ENCODE results near the gene CUEDC2.

CUEDC2 gene

DNA sequence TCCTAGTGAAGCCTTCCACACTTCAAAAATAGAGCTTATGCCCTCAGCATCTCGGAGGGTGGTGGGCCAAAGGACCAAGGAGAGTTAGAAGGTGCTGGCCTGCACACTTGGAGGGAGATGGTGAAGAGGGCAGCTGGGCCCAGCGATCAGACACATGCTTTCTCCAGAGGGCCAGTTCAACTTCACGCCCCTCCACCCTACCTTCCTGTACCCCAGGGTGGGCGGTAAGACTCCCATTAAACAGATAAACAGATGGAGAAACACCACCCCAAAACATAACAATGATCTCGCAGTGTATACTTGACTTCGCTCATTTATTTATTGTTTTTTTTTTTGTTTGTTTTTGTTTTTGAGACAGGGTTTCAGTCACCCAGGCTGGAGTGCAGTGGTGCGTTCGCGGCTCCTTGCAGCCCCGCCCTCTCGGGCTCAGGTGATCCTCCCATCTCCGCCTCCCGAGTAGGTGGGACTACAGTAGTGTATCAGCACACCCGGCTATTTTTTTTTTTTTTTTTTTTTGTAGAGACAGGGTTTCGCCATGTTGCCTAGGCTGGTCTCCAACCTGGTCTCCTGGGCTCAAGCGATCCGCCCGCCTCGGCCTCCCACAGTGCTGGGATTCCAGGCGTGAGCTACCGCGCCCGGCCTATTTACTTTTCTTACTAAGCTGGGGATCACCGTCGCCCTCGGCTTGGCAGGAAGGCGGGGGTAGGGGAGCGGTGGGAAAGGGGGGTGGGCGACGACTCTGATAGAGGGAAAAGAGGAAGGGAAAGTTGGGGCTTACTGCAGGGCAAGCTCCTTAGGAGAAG is 17.1 kb upstream of the CUEDC2 start:
- in situ Hi-C loops (cut with MboI; ENCODE audit: low sequenced_read_pairs): no loop called here
- Histone ChIP-seq H3K36me3 (replicated peaks) (peaks cover 19% of the 10 kb centered on the region), H3K4me3 (peak overlapping the region; percentile 70), H3K4me1 (peaks cover 12% of the 10 kb centered on the region), H3K27me3 (ENCODE audit: low read depth) (no peaks in the 10 kb centered on the region), H3K9me3 (no peaks in the 10 kb centered on the region)
- peak; percentile 62 to 90 for DNase-seq (ENCODE audit: low spot score in 2 of 2)

DNA sequence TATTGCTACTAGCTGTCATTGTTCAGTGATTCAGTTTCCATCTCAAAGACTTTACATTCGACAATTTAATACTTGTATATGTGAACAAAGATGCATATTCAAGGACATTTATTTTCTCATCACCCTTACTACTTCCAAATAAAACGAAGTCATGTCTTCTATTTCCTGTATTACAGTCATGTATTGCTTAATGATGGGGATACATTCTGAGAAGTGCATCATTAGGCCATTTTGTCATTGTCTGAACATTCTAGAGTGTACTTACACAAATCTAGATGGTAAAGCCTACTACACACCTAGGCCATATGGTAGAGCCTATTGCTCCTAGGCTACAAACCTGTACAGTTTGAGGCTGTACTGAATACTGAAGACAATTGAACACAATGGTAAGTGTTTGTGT is 12.5 kb upstream of the CUEDC2 start:
- in situ Hi-C loops (cut with MboI; ENCODE audit: low sequenced_read_pairs): no loop called here
- H3K27me3 ChIP-seq (ENCODE audit: low read depth): no peaks in the 10 kb centered on the region
- H3K4me3 ChIP-seq: no peak overlapping the region
- H3K9me3 ChIP-seq: no peaks in the 10 kb centered on the region
- H3K4me1 ChIP-seq: peaks cover 3% of the 10 kb centered on the region
- H3K36me3 ChIP-seq (replicated peaks): no peaks in the 10 kb centered on the region
- DNase-seq (ENCODE audit: low spot score in 2 of 2): no peak

DNA sequence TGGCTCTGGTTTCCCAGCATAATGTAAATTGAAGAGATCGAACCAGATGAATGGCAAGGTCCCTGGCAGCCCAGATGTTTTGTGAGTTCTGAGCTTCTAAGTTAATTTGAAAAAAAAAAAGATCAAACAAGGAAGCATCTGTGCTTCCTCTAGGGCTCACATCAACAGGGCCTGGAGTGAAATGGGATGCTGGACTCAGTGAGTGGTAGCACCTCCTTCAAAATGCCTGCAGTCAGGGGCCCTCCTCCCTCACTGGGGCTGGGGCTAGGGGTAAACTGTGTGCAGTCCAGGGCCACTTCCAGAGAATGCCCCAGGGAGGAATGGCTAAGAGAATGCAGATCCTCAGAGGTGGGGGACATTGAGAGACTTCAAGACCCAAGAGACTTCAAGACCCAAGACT is 6.0 kb upstream of the CUEDC2 start:
- no peaks in the 10 kb centered on the region for H3K9me3 ChIP-seq
- in situ Hi-C loops (cut with MboI; ENCODE audit: low sequenced_read_pairs): no loop called here
- no peak for DNase-seq (ENCODE audit: low spot score in 2 of 2)
- no peaks in the 10 kb centered on the region for H3K36me3 ChIP-seq (replicated peaks)
- H3K27me3 ChIP-seq (ENCODE audit: low read depth): peaks cover 2% of the 10 kb centered on the region; the same call in 1 of the 2 replicates
- H3K4me3 ChIP-seq: no peak overlapping the region
- H3K4me1 ChIP-seq: no peaks in the 10 kb centered on the region

DNA sequence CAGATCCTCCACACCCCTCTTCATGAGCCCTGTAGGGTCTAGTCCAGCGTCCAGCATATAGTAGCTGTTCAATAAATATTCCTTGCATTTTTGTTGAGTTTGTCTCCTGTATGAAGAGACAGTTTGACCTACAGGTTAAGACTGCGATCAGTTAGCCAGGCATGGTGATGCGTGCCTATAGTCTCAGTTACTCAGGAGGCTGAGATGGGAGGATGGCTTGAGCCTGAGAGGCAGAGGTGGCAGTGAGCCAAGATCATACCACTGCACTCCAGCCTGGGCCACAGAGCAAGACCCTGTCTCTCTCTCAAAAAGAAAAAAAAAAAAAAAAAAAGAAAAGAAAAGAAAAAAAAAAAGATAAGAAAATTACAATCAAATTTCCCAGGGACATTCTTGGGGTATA is 5.1 kb upstream of the CUEDC2 start:
- no peak overlapping the region for H3K4me3 ChIP-seq
- no peaks in the 10 kb centered on the region for H3K36me3 ChIP-seq (replicated peaks)
- in situ Hi-C loops (cut with MboI; ENCODE audit: low sequenced_read_pairs): no loop called here
- DNase-seq (ENCODE audit: low spot score in 2 of 2): no peak
- H3K27me3 ChIP-seq (ENCODE audit: low read depth): peaks cover 2% of the 10 kb centered on the region; the same call in 1 of the 2 replicates
- no peaks in the 10 kb centered on the region for H3K4me1 ChIP-seq
- no peaks in the 10 kb centered on the region for H3K9me3 ChIP-seq

DNA sequence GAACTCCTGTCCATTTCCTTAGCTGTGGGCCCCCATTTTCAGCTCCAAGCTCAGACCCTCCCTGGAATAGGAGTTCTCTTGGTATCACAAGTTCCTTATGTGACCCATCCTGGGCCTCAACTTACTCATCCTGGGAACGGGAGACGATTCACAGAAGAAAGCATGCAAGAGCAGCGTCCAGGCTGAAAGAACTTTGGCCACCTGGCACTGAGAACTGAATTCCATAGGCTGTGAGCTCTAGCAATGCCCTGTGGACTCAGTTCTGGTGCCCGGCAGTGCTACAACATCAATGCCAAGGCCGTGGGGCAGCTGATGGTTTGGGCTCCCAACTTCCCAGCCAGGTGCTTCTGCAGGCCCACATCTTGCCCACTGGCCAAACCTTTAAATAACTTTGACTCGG is 3.9 kb upstream of the CUEDC2 start:
- no peaks in the 10 kb centered on the region for H3K4me1 ChIP-seq
- H3K36me3 ChIP-seq (replicated peaks): no peaks in the 10 kb centered on the region; the same call in 1 of the 2 replicates
- no peak for DNase-seq (ENCODE audit: low spot score in 2 of 2)
- H3K9me3 ChIP-seq: no peaks in the 10 kb centered on the region
- H3K27me3 ChIP-seq (ENCODE audit: low read depth): peaks cover 2% of the 10 kb centered on the region; the same call in 1 of the 2 replicates
- in situ Hi-C loops (cut with MboI; ENCODE audit: low sequenced_read_pairs): no loop called here
- no peak overlapping the region for H3K4me3 ChIP-seq

DNA sequence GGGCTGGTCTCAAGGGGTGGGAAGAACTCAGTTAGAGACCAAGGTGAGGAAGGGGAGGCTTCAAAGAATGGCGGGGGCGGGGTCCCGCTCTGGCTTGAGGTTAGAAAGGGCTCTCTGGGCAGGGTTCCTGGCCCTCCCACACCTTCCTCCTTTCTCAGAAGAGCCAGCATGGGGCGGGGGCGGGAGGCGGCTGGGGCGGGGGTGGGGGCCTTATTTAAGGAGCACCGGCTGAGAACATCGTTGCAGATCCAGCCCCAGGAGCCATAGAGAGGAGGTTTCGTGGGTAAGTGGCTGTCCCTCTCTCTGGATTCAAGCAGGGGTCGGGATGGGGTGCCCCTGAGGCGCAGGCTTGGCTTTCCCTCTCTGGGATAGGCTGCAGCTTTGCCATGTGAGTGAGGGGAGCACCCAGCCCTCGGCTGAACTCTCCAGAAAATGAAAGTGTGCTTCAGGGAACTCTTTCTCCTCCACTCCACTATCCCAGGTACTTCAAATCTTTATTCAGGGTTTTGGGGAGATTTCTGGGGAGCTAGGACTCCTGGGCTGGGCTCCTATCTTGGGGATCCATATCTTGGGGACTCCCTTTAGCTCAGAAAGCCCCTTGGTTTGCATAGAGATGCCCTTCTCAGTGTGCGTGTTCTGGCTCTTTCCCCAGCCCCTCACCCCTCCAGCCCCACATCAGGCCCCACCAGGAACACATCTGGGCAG is 3.3 kb upstream of the CUEDC2 start:
- peaks cover 2% of the 10 kb centered on the region; the same call in 1 of the 2 replicates for H3K27me3 ChIP-seq (ENCODE audit: low read depth)
- DNase-seq (ENCODE audit: low spot score in 2 of 2): no peak
- in situ Hi-C loops (cut with MboI; ENCODE audit: low sequenced_read_pairs): no loop called here
- no peaks in the 10 kb centered on the region; the same call in 1 of the 2 replicates for H3K36me3 ChIP-seq (replicated peaks)
- no peaks in the 10 kb centered on the region for H3K9me3 ChIP-seq
- H3K4me3 ChIP-seq: no peak overlapping the region
- H3K4me1 ChIP-seq: no peaks in the 10 kb centered on the region

DNA sequence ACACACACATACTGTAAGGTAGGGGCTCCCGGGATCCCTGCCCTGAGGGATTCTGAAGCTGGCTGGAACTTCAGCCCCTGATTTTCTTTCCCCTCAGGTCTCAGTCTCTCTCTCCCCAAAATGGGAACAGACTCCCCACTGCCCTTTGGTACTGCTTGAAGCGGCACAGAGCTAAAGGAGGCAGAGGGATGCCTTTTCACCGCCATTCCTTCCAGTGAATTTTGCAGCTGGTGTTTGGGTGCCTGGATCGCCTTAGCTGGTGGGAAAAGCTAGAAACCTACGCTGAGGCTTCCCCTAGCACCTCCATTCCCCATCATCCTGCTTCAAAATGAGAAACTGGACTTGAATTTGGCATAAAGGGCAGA is 2.7 kb upstream of the CUEDC2 start:
- DNase-seq (ENCODE audit: low spot score in 2 of 2): no peak
- peaks cover 2% of the 10 kb centered on the region; the same call in 1 of the 2 replicates for H3K27me3 ChIP-seq (ENCODE audit: low read depth)
- no peak overlapping the region for H3K4me3 ChIP-seq
- in situ Hi-C loops (cut with MboI; ENCODE audit: low sequenced_read_pairs): no loop called here
- H3K4me1 ChIP-seq: no peaks in the 10 kb centered on the region
- no peaks in the 10 kb centered on the region for H3K9me3 ChIP-seq
- no peaks in the 10 kb centered on the region; the same call in 1 of the 2 replicates for H3K36me3 ChIP-seq (replicated peaks)

DNA sequence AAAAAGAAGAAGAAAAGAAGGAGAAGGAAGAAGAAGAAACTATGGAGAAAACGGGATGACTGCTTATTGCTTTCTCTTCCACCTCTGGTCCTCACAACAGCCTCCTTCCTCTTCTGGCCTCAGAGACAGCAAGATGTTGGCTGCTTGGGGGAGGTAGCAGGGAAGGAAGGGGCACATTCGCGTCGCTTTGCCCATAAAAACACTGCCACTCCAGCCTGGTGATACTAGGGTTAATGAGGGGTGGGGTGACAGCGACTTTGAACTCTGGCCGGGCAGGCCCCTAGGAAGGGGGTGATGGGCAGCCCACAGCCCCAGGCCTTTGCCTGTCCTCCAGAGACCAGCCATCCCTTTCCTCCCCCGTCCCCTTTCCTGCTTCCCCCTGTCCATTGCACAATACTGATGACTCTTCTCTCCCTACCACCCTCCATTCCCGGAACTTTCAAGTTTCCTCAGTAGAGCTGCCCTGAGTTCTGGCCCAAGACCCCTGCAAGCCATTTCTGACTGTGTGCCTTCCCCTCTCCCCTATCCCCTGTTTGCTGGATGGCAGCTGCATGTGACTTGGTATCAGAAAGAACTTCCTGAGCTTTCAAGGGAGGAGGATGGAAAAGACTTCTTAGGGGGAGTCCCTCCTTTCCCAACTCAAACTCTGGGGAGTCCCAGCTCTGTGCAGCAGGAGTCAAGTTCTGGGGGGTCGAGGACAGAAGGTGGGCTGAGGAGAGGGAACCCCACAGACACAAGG is 2.2 kb upstream of the CUEDC2 start:
- H3K4me1 ChIP-seq: no peaks in the 10 kb centered on the region
- no peak overlapping the region for H3K4me3 ChIP-seq
- H3K27me3 ChIP-seq (ENCODE audit: low read depth): peaks cover 2% of the 10 kb centered on the region; the same call in 1 of the 2 replicates
- in situ Hi-C loops (cut with MboI; ENCODE audit: low sequenced_read_pairs): no loop called here
- DNase-seq (ENCODE audit: low spot score in 2 of 2): no peak
- H3K9me3 ChIP-seq: no peaks in the 10 kb centered on the region
- H3K36me3 ChIP-seq (replicated peaks): no peaks in the 10 kb centered on the region; the same call in 1 of the 2 replicates

DNA sequence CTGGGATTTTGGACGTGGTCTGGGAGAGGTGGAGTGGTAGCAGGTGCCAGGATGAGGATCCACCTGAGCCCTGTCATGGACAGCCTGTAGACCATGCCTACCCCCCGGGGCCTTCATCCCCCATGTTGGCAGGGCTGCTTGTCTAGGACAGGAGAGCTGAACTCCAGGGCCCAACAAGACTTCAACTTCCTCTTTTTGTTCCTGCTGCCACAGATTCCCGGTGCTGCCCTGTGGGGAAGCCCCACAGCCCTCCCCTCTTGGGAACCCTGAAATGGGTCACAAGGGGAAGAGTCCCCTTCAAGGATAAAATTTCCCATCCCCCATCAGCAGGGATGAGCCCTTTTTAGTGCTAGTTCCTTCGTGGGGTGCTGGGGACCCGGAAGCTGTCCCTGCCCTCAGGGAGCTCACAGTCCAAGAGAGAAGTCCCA is 1.3 kb upstream of the CUEDC2 start:
- in situ Hi-C loops (cut with MboI; ENCODE audit: low sequenced_read_pairs): no loop called here
- Histone ChIP-seq H3K27me3 (ENCODE audit: low read depth) (peaks cover 2% of the 10 kb centered on the region; the same call in 1 of the 2 replicates), H3K36me3 (replicated peaks) (no peaks in the 10 kb centered on the region; the same call in 1 of the 2 replicates), H3K4me3 (no peak overlapping the region), H3K9me3 (no peaks in the 10 kb centered on the region), H3K4me1 (no peaks in the 10 kb centered on the region)
- no peak for DNase-seq (ENCODE audit: low spot score in 2 of 2)

DNA sequence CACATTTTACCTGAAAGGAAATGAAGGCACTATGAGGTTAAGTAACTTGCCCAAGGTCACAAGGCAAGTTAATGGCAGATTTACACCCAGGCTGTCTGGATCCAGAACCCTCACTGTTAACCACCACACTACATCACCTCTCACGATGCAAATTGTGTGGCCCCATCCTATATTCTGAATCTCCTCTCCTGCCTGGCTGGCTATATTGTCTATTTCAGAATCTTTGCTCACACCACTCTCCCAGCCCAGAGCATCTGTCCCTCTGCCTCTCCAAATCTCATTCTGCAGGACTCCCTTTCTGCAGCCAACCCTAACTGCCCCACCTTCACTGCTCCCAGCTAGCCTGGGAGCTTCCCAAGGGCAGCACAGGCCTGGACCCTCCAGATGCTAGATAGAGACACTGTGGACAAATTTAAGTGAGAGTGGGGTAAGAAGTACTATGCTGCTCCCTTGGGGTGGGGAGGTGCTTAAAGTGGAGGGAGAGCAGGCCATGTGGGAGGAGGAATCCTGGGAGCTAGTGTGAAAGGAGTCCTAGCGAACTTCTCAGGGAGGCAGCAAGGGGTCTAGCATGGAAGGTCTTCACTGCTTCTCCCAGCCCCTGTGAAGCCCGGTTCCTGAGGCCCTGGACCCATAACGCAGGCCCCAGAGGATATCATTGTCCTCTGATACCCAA is 786 bp downstream of the CUEDC2 start:
- peak; percentile 52 to 65 for DNase-seq (ENCODE audit: low spot score in 2 of 2)
- Histone ChIP-seq H3K27me3 (ENCODE audit: low read depth) (peaks cover 2% of the 10 kb centered on the region; the same call in 1 of the 2 replicates), H3K9me3 (no peaks in the 10 kb centered on the region), H3K36me3 (replicated peaks) (no peaks in the 10 kb centered on the region; the same call in 1 of the 2 replicates), H3K4me1 (no peaks in the 10 kb centered on the region), H3K4me3 (peak overlapping the region; percentile 73)
- in situ Hi-C loops (cut with MboI; ENCODE audit: low sequenced_read_pairs): no loop called here

DNA sequence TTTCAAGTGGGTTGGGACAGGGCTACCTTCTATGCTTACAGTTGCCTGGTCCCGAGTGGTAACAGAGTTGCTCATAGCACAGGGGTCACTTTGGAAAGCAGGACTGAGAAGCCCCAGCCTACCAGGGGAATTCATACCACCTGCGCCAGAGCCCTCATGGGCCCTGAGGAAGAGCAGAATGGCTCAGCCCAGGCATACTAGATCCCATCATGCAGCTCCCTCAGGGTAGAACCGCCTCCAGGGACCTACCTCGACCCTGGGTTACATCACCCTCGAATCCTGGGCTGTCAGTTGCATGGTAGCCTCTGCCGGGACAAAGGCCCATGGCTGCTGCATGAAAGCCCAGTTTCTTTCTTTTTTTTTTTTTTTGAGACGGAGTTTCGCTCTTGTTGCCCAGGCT is 2.9 kb downstream of the CUEDC2 start:
- H3K4me3 ChIP-seq: no peak overlapping the region
- DNase-seq (ENCODE audit: low spot score in 2 of 2): no peak
- in situ Hi-C loops (cut with MboI; ENCODE audit: low sequenced_read_pairs): no loop called here
- H3K36me3 ChIP-seq (replicated peaks): peaks cover 5% of the 10 kb centered on the region
- H3K4me1 ChIP-seq: no peaks in the 10 kb centered on the region
- no peaks in the 10 kb centered on the region for H3K27me3 ChIP-seq (ENCODE audit: low read depth)
- no peaks in the 10 kb centered on the region for H3K9me3 ChIP-seq

DNA sequence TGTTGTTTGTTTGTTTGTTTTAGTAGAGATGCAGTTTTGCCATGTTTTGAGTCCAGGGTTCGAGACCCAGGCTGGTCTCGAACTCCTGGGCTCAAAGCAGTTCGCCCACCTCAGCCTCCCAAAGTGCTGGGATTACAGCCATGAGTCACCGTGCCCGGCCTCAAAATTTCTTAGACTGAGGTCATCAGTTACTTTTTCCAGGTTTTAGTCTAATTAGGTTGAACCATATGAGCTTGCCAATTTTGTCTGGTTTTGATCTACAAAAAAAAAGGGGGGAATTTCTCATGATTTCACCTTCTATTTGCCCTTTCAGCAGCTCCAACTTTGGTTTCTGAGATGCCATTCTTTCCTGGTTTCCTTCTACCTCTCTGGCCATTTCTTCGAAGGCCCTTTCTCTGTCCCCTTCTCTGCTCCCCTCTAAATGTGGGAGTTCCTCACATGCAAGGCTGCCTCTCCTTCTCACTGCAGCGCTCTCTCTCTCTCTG is 5.5 kb downstream of the CUEDC2 start:
- H3K4me1 ChIP-seq: peaks cover 9% of the 10 kb centered on the region; the same call in 1 of the 2 replicates
- H3K27me3 ChIP-seq (ENCODE audit: low read depth): no peaks in the 10 kb centered on the region
- no peak overlapping the region for H3K4me3 ChIP-seq
- DNase-seq (ENCODE audit: low spot score in 2 of 2): no peak
- in situ Hi-C loops (cut with MboI; ENCODE audit: low sequenced_read_pairs): no loop called here
- H3K9me3 ChIP-seq: no peaks in the 10 kb centered on the region
- H3K36me3 ChIP-seq (replicated peaks): peaks cover 20% of the 10 kb centered on the region

DNA sequence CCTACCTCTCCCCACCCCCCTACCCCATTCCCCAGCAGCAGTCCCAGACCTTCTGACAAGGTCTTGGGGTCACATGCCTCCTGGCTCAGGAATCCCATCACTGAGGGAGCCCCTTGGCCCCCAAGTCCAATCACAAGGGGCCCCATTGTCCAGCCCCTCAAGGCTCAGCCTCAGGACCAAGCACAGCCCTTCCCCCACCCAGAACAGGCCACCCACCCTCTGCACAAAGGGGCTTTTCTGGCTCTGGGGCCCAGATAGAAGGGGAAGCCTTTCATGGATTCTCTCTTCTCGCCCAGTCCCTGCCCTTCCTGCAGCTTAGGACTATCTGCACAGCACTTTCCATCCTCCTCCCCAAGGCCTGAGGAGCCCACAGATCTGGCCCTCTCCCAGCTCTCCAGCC is 6.9 kb downstream of the CUEDC2 start:
- Histone ChIP-seq H3K4me1 (peaks cover 9% of the 10 kb centered on the region; the same call in 1 of the 2 replicates), H3K36me3 (replicated peaks) (peaks cover 20% of the 10 kb centered on the region), H3K27me3 (ENCODE audit: low read depth) (no peaks in the 10 kb centered on the region), H3K4me3 (no peak overlapping the region), H3K9me3 (no peaks in the 10 kb centered on the region)
- in situ Hi-C loops (cut with MboI; ENCODE audit: low sequenced_read_pairs): no loop called here
- no peak for DNase-seq (ENCODE audit: low spot score in 2 of 2)
